ENCODE measurements around the gene GABBR2.
"Not testable (repeated sequence)": the region's sequence is repeated elsewhere in the genome, so short reads cannot be mapped to it uniquely, and the experiment has no call there.

GABBR2 gene

DNA sequence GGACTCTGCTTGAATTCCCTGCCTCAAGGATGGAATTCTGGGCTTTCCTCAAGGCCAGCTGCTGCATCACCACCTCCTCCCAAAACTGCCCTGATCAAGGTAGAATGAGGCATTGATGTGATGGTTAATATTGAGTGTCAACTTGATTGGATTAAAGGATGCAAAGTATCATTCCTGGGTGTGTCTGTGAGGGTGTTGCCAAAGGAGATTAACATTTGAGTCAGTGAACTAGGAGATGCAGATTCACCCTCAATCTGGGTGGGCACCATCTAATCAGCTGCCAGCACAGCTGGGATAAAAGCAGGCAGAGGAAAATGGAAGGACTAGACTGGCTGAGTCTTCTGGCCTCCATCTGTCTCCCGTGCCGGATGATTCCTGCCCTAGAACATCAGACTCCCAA is 23.9 kb downstream of the GABBR2 start:
- DNase-seq, result not testable (repeated sequence)

DNA sequence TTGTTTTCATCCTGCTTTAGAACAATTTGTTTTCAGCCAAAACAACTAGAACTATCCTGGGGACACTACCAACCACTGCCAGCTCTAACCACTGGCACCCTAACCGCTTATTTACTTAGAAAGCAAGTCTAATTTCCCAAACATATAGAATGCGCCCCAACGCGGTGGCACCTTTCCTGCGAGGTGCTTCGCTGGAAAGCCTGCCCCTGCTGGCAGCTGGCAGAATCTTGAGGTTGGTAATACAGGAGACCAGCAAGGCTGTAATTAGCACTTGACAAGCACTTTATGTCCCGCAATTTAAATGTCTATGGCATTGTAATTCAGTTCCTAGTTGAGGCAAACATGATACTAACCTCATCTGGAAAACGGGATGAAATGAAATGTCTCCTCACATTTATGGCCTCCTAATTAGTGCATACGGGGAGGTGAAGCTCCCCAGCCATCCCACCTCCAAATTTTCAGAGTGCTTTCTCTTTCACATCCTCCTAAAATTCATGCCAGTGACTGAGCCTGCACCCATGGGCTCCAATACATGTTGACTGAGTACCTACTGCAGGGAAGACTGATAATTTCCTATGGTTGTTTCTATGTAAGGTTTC is 30.4 kb downstream of the GABBR2 start:
- DNase-seq, result no peak

DNA sequence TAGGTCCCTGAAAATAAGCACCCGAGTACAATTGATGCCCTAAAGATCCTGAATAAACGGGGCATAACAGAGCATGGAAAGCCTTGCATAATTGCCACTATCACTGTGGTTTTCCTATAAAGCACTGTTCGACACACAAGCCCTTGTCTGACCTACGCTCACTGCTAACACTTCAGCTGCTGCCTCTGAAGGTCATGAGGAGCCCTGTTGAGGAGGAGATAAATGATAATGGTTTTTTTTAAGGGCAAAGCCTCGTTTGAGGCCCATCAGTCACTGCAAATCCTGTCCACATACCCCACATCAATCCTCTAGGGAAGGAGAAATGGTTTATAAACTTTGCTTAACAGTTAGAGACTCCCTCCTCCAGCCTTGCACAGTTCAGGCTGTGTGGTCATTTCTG is 35.1 kb downstream of the GABBR2 start:
- no peak for DNase-seq

DNA sequence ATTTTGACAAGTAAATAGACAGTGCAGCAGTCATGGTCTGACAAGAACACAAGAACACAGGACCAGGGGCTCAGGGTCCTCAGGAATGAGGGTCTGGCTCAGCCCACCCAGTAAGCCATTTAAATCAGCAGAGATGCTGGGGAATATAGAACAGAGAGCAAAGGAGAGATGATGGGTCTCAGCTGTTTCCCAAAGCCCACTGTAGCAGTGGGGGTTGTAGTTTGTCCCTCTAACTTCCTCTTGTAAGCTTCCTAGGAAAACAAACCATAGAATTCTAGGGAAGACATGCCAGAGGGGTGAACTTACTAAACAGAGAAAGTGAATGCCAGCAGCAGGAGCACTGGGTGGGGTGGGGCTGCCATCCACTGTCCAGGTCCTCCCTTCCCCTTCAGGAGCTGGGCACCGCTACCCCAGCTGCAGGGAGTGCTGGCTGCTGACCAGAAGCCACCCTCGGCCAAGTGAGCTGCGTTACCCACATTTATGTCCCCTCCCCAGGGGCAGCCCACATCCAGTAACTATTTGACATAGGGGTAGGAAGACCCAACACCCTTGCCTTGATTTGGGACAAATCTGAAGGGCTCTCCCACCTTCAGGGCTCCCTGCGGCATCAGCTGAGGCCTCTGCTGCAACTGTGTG is 41.6 kb downstream of the GABBR2 start:
- DNase-seq, result no peak

DNA sequence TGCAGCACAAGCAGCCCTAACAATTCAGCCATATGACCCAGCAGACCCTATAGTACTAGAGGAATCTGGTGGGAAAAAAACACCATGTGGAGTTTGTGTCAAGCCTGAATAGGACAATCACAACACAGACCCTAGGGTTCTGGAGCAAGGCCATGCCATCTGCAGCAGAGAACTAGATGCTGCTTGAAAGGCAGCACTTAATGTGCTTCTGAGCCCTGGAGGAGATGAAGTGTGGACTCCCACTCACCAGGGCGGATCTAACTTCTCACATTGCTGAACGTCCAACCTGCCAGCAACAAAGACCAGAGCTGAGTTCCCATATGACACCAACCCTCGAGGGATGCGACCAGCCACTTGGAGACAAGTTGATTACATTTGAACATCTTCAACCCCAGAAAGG is 43.2 kb downstream of the GABBR2 start:
- no peak for DNase-seq

DNA sequence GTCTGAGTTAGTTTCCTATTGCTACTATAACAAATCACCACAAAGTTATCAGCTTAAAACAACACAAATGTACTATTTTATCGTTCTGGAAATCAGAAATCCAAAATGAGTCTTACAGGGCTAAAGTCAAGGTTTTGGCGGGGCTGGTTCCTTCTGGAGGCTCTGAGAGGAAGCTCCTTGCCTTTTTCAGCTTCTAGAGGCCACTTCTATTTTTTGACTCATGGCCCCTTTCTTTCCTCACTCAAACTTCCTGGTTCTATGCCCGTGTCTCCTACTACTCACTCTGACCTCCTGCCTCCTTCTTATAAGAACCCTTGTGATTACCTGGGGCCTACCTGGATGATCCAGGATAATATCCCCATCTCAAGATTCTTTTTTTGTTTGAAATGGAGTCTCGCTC is 48.2 kb downstream of the GABBR2 start:
- DNase-seq, result no peak

DNA sequence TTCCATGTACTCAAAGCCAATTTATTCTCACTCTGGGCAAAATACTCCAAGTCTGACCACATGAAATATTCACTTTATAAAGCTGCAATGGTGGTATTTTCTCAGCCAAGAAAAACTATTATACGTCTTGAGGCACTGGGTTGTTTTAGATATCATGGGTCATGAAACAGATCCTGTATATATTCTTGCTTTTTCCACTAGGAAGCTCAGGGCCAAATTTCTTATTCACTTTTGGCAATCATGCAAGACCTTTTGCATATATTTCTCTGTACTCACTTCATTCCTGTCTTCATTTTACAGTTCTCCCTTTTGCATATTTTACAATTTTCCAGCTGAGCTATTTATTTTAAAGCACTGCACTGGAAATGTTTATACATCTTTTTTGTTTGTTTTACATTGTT is 49.8 kb downstream of the GABBR2 start:
- DNase-seq, result no peak

DNA sequence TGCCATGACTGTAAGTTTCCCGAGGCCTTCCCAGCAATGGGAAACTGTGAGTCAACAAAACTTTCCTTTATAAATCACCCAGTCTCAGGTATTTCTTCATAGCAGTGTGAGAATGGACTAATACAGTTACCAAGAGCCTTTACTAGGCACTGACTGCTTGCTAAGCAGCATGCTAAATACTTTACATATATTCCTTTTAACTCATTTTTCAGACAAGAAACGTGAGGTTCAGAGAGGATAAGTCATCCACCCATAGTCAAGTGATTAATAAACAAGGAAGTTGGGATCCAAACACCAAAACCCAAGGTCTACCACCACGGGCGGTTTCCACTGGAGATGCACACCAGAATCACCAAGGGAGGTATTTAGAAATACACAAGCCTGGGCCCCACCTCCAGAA is 50.8 kb downstream of the GABBR2 start:
- no peak for DNase-seq

DNA sequence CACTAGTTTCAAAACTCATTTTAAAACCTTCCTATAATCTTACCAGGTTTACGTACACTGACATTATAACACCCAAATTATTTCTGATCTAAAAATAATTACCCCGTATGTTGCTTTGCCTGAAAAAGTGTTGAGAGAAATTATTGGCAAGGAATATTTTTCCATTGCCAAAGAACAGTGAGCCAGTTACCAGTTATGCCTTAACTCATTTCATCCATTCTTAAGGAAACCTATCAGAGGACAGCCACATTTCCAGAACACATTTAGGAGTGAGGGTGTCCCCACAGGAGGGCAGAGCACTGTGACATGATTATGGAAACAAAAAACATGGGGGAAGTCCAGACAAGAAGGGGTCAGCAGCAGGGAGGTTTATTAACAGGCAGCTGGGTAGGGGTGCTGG is 52.2 kb downstream of the GABBR2 start:
- no peak for DNase-seq

DNA sequence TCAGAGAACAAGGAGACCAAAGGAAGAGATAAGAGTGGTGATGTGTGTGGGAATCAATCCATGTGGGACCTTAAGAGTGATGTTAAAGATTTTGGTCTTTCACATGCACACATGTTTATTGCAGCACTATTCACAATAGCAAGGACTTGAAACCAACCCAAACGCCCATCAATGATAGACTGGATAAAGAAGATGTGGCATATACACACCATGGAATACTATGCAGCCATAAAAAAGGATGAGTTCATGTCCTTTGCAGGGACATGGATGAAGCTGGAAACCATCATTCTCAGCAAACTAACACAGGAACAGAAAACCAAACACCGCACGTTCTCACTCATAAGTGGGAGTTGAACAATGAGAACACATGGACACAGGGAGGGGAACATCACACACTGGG is 53.3 kb downstream of the GABBR2 start:
- DNase-seq, result not testable (repeated sequence)

DNA sequence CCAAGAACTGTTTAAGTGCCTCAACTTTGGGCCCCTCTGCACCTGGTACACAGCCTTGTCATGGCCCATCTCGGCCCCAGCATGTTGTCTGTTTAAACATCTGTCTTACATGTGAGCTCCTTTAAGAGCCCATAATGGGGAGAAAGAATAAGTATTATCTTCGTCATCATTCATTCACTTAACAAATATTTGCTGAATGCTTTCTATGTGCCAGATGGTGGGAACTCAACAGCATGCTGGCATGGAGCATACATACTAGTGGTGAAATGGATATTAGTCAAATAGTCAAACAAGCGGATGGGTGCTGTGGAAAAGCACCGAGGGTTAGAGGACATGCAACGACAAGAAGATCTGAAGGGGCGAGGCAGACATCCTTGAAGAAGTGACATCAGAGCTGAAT is 54.5 kb downstream of the GABBR2 start:
- no peak for DNase-seq

DNA sequence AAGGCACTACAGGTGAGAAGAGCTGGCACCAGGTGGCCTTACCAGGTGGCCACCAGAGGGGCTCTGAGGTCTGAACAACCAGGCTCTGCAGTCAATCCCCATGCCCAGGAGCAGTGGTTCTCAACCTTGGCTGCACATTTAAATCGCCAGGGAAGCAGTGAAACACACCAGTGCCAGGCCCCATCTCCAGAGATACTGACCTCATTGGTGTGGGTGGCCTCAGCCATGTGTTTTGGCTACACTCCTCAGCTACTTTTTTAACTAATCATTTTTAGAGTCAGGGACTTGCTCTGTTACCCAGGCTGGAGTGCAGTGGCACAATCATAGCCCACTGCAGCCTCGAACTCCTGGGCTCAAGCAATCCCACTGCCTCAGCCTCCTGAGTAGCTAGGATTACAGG is 56.0 kb downstream of the GABBR2 start:
- no peak for DNase-seq

DNA sequence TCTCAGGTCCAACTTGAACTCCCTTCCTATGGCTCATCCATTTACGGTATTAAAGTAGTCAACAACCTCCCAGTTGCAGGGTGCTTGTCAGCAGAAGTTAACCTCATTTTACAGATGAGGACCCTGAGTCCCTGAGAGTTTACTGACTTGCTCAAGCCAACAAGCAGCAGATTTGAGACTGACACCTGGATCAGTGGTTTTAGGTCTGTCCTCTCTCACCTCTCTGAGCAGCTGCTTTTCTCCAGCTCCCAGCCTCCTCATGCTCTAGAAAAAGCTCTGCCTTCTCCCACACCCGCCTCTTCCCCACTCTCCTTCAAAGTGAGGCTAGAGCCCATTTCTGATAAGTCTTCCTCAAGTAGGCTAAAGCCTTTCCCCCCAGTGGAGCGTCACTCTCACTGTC is 56.4 kb downstream of the GABBR2 start:
- no peak for DNase-seq

DNA sequence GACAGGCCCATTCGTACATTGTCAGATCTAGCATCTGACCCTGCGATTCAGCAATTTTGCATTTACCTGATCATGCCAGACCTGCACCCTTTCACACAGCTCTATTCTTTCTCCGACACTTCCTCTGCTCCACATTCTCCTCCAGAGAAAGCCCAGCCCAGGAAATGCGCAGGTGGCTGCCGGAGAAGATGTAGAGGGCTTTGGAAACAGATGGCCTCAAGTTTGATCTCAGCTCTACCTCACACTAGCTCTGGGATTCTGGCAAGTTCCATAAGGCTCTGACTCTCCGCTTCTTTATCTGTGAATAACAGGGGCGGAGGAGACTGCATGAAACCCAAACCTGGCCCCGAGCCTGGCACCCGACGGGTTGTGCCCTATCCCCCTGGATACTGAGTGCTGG is 61.5 kb downstream of the GABBR2 start:
- DNase-seq, result no peak

DNA sequence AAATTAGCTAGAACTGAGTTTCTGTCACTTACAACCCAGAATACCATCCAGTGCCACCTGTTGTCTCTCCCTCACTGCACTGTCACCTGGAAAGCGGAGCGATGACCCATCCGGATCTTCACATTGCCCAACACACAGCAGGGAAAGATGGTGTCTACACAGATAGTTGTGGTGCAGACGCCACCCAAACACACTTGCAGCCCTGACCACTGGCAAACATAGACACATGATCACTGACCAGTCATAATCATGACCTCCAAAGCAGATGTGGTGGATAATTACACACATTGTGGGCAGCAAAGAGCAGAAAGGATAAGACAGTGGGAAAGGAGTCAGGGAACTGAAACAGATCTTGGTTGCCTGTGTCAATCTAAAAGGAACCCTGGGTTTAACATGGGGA is 64.7 kb downstream of the GABBR2 start:
- no peak for DNase-seq

DNA sequence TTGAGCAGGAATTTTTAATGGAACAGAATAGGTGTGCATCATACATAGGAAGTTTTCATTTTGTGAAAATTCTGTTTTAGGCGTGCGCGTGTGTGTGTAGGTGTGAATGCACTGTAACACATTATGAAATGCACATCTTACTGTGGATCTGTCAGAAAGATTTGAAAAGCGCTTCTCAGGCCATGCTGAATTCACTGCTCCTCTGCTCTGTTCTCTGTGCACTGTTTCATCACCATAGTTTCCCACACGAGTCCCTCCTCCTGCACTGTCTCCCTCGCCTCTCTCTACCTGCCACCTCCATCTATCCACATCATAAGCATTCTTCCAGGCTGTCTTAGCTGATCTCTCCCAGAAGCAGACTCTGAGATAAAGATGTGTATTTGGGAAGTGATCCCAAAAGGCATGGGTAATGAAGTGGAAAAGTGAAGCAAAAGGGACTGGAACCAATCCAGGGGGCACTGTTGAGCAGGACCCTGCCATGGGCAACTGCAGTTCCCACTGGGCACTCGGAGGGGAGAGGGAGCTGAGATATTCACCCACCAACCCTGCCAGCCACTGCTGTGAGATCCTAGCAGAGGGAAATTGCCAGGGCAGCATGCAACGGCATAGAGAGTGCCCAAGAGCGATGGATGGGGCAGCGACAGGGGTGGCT is 65.9 kb downstream of the GABBR2 start:
- DNase-seq, result no peak

DNA sequence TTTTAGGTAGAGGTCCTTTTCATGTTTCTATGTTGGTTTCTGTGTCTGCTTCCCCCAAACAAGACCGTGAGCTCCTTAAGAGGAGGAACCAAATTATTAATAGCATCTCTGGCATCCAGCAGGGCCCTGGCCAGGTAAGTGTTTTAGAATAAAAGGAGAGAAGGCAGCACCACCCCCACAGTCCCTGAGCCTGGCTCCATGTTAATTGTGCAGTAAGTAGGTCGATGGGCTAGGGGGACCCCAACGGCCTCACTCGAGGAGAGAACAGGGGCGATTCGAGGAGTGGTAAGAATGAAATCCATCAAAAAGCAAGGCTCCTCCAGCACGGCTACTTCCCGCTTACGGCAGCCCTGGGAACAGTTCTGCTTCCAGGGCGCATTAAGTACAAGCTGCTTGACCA is 67.0 kb downstream of the GABBR2 start:
- DNase-seq, result no peak

DNA sequence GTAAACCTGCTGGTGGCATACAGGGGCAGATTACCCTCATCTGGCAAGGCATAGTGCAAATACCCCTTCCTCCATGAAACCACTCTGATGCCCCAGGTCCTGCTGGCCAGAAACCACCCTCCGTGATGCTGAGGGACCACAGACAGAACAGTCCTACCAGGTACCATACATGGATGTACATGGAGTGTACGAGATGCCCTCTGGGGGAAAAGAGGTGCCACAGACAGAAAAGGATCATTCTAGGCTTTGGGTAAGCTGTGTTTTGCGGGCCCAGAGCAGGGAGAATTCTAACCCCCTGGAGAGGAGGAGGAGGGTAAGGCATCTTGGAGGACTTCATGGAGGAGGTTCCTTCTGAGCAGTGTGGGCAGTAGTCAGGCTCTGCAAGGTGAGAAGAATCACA is 68.3 kb downstream of the GABBR2 start:
- DNase-seq, result no peak

DNA sequence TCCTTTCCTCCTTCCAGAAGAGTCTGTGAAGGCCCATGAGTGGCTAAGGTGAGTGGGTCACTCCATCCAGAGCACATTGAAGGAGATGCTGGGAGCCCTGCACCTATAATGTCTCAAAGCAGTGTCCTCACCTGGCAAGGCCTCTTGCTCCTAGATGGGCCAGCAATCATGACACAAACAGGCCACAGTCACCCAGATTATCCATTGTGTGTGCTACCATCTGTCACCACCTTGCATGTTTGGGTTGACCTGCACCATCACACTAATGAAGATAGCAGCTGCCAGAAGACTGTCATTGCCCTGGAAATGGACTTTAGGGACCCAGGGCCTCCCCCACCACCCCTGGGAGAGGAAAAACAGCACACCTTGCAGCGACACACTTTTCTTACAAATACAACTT is 69.6 kb downstream of the GABBR2 start:
- DNase-seq, result no peak

DNA sequence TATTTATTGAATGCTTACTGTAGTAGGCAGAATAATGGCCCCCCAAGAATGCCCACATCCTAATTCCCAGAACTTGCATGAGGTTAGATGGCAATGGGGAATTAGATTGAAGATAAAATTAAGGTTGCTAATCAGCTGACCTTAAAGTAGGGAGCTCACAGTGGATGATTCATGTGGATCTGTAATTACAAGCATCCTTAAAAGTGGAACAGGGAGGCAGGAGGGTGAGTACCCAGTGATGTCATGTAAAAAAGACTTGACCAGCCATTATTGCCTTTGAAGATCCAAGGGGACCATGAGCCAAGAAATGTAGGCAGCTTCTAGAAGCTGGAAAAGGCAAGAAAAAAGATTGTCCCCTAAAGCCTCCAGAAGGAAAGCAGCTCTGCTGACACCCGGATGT is 71.4 kb downstream of the GABBR2 start:
- no peak for DNase-seq

DNA sequence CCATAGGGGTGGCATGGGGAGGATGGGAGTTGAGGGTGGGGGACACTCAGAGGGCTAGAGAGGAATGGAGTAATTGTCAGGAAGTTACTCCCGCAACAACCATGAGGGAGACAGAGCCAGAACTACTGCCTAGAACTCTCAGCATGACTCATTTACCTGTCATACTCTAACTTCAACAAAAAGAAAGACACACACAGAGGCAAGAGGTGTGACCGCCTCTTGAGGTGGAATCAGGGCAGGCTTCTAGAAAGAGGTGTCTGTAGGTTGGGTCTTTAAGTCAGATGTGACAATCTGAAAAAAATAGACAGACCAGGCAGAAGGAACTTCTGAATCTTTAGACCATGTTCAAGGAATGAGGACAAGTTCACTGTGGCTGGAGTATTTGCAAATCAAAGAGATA is 73.4 kb downstream of the GABBR2 start:
- DNase-seq, result no peak

DNA sequence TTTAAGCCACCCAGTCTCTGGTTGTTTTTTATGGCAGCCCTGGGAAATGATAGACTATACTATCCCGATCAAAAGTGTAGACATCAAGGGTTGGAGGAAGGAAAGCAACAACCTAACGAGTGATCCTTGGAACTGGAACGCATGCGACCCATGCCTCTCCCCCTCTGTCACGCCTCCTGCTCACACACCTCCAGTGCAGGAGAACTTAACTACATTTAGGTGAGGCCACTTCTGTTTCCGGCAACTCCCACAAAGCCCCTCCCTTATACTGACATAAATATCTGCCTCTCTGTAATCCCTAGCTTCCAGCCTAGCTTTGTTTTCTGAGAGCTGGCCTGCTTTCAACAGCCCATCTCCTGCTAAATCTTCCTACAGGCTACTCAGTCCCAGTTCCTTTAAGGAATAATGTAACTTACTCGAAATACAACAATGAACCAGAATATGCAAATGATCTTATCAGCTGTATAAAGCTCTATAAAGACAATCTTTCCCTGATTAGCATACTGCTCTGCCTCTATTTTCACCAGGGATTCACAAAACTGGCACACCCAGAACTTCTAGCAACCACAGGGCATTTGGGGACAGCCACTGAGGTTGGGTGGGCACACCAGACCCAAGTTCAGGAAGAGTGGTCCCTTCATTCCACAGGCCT is 73.9 kb downstream of the GABBR2 start:
- no peak for DNase-seq

DNA sequence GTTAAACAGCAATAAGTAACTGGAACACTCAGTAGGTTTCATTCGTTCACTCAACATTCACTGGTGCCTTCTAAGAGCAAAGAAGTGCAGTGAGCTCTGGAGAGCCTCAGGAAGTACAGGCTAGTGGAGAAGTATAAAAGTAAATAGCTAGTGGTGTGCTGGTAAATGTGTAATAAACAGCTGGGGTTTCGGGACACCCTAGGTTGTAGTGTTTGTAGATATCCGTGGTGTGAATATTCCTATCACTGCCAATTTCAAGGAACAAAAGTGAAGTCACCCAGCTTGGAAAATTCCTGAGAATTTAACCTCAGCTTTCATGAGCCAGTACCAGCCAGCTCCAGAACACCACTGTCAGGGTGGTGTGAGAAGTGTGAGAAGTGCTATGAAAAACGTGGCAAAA is 75.9 kb downstream of the GABBR2 start:
- no peak for DNase-seq

DNA sequence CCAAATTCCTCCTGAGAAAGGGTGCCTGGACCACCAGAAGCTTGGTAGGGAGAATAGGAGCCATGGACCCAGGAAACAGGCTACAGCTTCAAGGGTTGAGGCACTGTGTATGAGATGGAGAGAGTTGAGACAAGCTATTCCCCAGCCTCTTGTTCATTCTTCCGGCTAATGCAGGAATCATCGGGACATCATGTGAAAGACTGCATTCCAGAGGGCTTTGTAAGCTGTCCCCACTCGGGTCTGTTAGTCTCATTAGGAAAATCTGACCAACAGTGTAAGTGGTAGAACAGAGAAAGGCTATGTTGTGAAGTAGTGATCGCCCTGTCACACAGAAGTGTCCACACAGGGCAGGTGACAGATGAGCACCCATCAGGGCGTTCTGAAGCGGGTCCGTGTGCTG is 81.4 kb downstream of the GABBR2 start:
- no peak for DNase-seq
